K562 (cell line): Measurements from ENCODE around the gene SLC16A1. TPM values are rescaled to one million over a fixed set of nuclear protein-coding genes. Genes with fewer than 3 reads are reported as not detected.

ENCODE experiments used
- DACH1 ChIP-seq: fragments of 450-650 bp; IDR thresholded peaks from 2 replicates; pipeline ENCODE4 v1.6.1; 2018; ENCODE audit not compliant: partially characterized antibody
- DPF2 ChIP-seq: fragments of 450-650 bp; IDR thresholded peaks from 2 replicates; pipeline ENCODE4 v1.6.1; 2016
- MED1 ChIP-seq: sonication (generic); formaldehyde crosslinking; IDR thresholded peaks from 2 replicates; pipeline ENCODE4 v1.8.1; 2023; ENCODE audit warnings: missing genetic modification reagents, borderline replicate concordance
- MGA ChIP-seq: fragments of 450-650 bp; IDR thresholded peaks from 2 replicates; pipeline ENCODE4 v1.6.1; 2016; ENCODE audit warnings: mild to moderate bottlenecking, moderate library complexity
- MTA2 ChIP-seq: fragments of 450-650 bp; IDR thresholded peaks from 2 replicates; pipeline ENCODE4 v1.6.1; 2016; ENCODE audit warnings: low read depth
- NFIC ChIP-seq: fragments of 450-650 bp; IDR thresholded peaks from 2 replicates; pipeline ENCODE4 v1.6.1; 2017; ENCODE audit warnings: mild to moderate bottlenecking, inconsistent platforms
- NUFIP1 ChIP-seq: fragments of 450-650 bp; IDR thresholded peaks from 2 replicates; pipeline ENCODE4 v1.6.1; 2018; ENCODE audit not compliant: partially characterized antibody
- TAF1 ChIP-seq: IDR thresholded peaks from 2 replicates; pipeline ENCODE4 v1.6.1; 2011; ENCODE audit warnings: mild to moderate bottlenecking, low read length, moderate library complexity; ENCODE audit not compliant: insufficient read depth, control insufficient read depth, severe bottlenecking; ENCODE audit errors: extremely low read depth
- ZC3H11A ChIP-seq: IDR thresholded peaks from 2 replicates; pipeline ENCODE4 v1.6.1; 2012; ENCODE audit warnings: low read depth, low read length, improper control_type of control experiment
- ZNF24 ChIP-seq: fragments of 450-650 bp; IDR thresholded peaks from 2 replicates; pipeline ENCODE4 v1.6.1; 2016
- polyA plus RNA-seq, 8 experiments: library from polyadenylated mRNA; depleted of rRNA in 4 of 8; stranded (reverse) in 5 of 8; unstranded in 3 of 8; fragments of >200 nt; fragmentation: Nextera tagmentation in 2 of 8; fragmentation: Illumina TruSeq in 1 of 8; extraction: Ambion mirVana in 2 of 8; extraction: Trizol in 1 of 8; gene quantifications; 2 replicates each; pipeline versions ENCODE4 v1.2.1 to v1.2.3, GENCODE V29; 2011 to 2014; ENCODE audit warnings: inconsistent platforms in 1 of 8, missing spikeins in 1 of 8
- total RNA-seq, 7 experiments: library from RNA; depleted of rRNA in 6 of 7; stranded (reverse); fragments of >200 nt in 6 of 7; fragmentation: Illumina TruSeq in 2 of 7; extraction: Trizol in 2 of 7; gene quantifications; 2 replicates each; pipeline versions ENCODE4 v1.2.1 to v1.2.3, GENCODE V29; 2011 to 2021; ENCODE audit warnings: low replicate concordance in 1 of 7
- TF ChIP-seq, protein P1 (sequence below): sonication (generic); formaldehyde crosslinking; IDR thresholded peaks from 2 replicates; pipeline ENCODE4 v1.4.0; 2020; ENCODE audit warnings: mild to moderate bottlenecking, missing genetic modification reagents
- TF ChIP-seq, protein P2 (sequence below): fragments of 250-450 bp; sonication (Bioruptor Pico); IDR thresholded peaks from 2 replicates; pipeline ENCODE4 v1.8.0; 2021; ENCODE audit warnings: moderate library complexity, mild to moderate bottlenecking, inconsistent platforms

The SLC16A1 gene
- total and polyA plus RNA-seq, 9 of the 15 experiments (the other 6 are each of a cell fraction or from before 2014, with no cell fraction given): 73.1 to 244 (median 117) TPM

DNA sequence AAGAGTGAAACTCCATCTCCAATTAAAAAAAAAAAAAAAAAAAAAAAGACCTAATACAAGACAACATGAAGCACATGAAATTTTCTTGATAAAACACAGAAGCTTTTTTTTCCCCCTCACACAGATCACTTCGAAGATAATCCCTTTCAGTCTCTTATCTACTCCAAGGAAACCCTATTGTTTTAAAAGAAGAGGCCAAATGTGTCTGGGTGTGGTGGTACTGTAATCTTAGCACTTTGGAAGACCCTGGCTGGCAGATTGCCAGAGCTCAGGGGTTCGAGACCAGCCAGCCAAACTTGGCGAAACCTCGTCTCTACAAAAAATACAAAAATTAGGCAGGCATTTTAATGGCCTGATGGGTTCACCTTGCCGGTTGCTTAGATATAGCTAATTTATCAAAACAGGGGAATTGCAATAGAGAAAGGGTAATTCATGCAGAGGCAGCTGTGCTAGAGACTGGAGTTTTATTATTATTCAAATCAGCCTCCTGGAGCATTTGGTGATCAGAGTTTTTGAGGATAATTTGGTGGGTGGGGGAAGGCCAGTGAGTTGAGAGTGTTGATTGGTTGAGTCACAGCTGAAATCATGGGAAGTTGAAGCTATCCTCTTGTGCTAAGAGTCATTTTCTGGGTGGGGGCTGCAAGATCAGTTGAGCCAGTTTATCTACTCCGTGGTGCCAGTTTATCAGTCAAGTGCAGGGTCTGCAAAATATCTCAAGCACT lies 62.5 kb downstream of the SLC16A1 start (continued):
- TF ChIP-seq MGA (no peak), NUFIP1 (no peak), MED1 (CRISPR knock-in tag) (no peak), DPF2 (peak; percentile 82; the same call in 1 of the 2 replicates), NFIC (peak; percentile 92), DACH1 (no peak), TAF1 (no peak), MTA2 (peak; percentile 77), ZNF24 (no peak), ZC3H11A (no peak)
- TF ChIP-seq, protein P1, sequence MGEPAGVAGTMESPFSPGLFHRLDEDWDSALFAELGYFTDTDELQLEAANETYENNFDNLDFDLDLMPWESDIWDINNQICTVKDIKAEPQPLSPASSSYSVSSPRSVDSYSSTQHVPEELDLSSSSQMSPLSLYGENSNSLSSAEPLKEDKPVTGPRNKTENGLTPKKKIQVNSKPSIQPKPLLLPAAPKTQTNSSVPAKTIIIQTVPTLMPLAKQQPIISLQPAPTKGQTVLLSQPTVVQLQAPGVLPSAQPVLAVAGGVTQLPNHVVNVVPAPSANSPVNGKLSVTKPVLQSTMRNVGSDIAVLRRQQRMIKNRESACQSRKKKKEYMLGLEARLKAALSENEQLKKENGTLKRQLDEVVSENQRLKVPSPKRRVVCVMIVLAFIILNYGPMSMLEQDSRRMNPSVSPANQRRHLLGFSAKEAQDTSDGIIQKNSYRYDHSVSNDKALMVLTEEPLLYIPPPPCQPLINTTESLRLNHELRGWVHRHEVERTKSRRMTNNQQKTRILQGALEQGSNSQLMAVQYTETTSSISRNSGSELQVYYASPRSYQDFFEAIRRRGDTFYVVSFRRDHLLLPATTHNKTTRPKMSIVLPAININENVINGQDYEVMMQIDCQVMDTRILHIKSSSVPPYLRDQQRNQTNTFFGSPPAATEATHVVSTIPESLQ: no peak
- TF ChIP-seq, protein P2, sequence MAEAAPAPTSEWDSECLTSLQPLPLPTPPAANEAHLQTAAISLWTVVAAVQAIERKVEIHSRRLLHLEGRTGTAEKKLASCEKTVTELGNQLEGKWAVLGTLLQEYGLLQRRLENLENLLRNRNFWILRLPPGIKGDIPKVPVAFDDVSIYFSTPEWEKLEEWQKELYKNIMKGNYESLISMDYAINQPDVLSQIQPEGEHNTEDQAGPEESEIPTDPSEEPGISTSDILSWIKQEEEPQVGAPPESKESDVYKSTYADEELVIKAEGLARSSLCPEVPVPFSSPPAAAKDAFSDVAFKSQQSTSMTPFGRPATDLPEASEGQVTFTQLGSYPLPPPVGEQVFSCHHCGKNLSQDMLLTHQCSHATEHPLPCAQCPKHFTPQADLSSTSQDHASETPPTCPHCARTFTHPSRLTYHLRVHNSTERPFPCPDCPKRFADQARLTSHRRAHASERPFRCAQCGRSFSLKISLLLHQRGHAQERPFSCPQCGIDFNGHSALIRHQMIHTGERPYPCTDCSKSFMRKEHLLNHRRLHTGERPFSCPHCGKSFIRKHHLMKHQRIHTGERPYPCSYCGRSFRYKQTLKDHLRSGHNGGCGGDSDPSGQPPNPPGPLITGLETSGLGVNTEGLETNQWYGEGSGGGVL (CRISPR knock-in tag): no peak
